Sigmoid colon (tissue), 3 donors: ENCODE results near the gene GLIPR1.

ENCODE experiments used
- CTCF ChIP-seq, 4 experiments: fragments of 450-650 bp in 3 of 4; fragments of 200-600 bp in 1 of 4; IDR thresholded peaks; one replicate each; pipeline ENCODE4 v1.5.1; 2016 to 2019; ENCODE audit warnings: antibody characterized with exemption in 4 of 4, mild to moderate bottlenecking in 3 of 4, moderate library complexity in 2 of 4
- POLR2A ChIP-seq, 2 donors: fragments of 450-650 bp; IDR thresholded peaks; one replicate each; pipeline ENCODE4 v1.6.1; 2016; ENCODE audit warnings: antibody characterized with exemption in 2 of 2, mild to moderate bottlenecking in 2 of 2, moderate library complexity in 2 of 2

- TF ChIP-seq POLR2A (IDR thresholded peaks at IDR 0.05), result no peak
- TF ChIP-seq CTCF (IDR thresholded peaks at IDR 0.05), result no peak
Measured at GRCh38 chr12:75477137-75477536, 3.4 kb upstream of the GLIPR1 start.
